CD4-positive, alpha-beta T cell treated with Interleukin-2 at 100 ng/mL for 4 hours (primary cell): ENCODE data around the gene PADI2.
A peak's percentile ranks its signal among the peaks of the same experiment; 100 is the strongest.

ENCODE experiments used
- DNase-seq: peaks from one replicate; pipeline ENCODE4 v3.0.0-alpha.2; 2020; ENCODE audit warnings: low spot score

The PADI2 gene

DNA sequence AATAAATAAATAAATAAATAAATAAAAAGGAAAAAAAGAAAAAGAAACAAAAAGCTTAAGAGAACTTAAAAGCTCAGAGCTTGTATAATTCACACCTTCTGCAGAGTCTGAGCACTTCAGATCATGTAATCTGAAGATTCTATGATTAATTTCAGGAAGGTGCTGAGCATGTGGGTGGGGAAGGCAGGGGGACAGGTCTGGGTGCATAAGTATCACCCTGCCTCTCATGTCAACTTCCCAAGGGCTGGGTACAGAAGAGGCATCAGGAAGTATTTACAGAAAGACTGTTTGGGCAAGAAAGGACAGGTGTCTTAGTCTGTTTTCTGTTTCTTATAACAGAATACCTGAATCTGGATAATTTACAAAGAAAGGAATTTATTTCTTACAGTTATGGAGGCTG is 20.4 kb upstream of the PADI2 start:
- DNase-seq = no peak

DNA sequence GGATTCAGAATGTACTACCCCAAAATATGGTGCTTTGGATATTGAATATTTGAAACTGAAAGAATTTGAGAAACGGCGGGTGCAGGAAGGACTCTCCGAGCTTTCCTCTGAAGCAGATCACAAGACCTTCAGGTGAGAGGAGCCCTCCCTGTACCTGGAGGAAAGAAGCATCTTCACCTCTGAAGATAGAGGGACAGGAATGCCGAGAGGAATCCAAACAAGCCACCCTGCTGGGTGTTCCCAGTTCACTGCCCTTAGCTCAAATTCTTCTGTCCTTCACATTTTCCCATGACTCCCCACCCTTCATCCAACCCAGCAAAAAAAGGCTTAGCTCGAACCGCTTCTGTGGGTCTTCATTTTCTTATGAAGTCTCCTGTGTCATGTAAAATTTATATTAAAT is 18.2 kb upstream of the PADI2 start:
- DNase-seq = no peak

GRCh38 chr1:17136936-17137335 is 17.7 kb upstream of the PADI2 start:
- DNase-seq = no peak

DNA sequence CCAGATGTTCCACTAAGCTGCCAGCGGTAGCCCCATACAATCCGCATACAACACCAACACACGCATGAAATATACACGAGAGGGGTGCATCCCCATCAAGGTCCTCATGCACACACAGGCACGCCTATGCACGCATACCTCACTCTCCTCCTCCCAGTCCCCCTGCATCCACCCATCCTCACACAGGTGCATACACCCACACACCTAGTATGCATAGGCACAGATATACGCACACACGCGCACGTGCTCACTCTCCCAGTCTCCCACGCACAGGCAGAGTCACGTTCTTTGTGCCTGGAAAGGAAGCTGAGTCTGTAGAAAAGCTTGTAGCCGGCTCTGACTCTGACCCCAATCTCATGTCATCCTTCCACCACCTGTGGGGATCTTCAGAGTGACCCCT is 16.9 kb upstream of the PADI2 start:
- DNase-seq = no peak

GRCh38 chr1:17135530-17135929 is 16.3 kb upstream of the PADI2 start:
- no peak for DNase-seq

DNA sequence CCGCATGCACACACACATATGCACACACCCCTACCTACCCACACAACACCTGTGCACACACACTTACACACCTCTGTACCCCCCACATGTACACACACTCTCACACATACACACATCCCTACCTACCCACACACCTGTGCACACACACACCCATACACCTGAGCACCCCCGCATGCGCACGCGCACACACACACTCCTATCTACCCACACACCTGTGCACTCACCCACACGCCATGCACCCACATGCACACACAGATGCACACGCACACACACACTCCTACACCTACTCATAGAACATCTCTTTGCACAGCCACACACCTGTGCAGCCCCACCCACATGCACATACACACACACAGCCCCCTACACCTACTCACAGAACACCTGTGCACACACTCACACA is 15.5 kb upstream of the PADI2 start:
- no peak for DNase-seq

GRCh38 chr1:17134034-17134433 is 14.8 kb upstream of the PADI2 start:
- DNase-seq = no peak

- no peak for DNase-seq
Measured at GRCh38 chr1:17130138-17130635, 10.9 kb upstream of the PADI2 start.

- no peak for DNase-seq
Measured at GRCh38 chr1:17128361-17128760, 9.1 kb upstream of the PADI2 start.

DNA sequence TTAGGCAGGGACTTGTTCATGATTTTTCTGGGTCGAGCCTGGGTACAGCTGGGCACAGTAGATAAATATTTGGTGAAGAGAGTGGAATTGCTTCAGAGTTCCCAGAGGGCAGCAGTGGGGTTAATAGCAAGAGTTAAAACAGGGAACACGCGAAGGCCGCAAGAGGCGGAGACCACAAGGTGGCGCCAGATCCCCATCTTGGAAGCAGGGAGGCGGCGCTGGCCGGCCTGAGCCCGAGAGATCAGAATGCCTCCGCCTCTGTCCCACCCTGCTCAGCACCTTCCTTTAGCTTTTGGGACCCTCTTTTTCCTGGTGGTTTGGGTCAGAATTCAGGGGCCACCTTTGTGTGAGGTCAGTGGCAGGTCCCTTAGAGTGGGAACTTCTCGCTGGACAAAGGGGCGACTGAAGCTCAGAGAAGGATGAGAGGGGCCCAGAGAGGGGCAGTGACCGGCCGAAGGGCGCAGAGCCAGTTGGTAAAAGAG is 6.5 kb upstream of the PADI2 start:
- DNase-seq = peak; percentile 76

DNA sequence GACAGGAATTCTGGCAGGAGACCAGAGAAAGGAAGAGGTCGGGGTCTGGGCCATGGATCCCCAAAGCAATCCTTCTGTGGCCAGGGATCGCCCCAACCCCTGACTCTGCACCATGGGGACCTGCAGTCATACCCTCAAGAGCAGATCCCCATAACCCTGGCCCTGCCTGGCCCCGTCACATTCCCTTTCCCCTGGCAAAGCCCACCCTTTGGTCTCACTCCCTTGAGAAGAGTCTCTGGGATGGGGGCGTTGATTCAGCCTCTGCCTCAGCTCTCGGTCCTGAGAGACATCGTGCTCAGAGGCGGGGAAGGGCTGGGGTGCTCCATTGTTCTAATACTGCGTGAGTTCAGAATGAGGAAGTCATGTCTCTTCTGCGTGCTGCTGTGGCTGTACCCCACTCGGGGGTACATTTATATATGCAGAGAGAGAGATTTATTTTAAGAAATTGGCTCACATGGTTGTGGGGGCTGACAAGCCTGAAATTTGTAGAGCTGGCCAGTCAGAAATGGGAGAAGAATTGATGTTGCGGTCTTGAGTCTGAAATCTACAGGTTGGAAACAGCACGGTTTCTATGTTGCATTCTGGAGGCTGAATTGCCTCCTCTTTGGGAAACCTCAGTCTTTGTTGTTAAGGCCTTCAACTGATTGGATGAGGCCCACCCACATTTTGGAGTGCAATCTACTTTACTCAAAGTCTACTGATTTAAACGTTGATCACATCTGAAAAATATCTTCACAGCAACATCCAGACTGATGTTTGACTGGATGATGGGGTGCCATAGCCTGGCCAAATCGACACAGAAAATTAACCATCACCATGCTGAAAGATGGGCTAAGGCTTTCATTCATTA is 4.2 kb upstream of the PADI2 start:
- DNase-seq = no peak

GRCh38 chr1:17122521-17123164 is 3.4 kb upstream of the PADI2 start:
- DNase-seq = no peak

- no peak for DNase-seq
Measured at GRCh38 chr1:17121881-17122280, 2.6 kb upstream of the PADI2 start.

DNA sequence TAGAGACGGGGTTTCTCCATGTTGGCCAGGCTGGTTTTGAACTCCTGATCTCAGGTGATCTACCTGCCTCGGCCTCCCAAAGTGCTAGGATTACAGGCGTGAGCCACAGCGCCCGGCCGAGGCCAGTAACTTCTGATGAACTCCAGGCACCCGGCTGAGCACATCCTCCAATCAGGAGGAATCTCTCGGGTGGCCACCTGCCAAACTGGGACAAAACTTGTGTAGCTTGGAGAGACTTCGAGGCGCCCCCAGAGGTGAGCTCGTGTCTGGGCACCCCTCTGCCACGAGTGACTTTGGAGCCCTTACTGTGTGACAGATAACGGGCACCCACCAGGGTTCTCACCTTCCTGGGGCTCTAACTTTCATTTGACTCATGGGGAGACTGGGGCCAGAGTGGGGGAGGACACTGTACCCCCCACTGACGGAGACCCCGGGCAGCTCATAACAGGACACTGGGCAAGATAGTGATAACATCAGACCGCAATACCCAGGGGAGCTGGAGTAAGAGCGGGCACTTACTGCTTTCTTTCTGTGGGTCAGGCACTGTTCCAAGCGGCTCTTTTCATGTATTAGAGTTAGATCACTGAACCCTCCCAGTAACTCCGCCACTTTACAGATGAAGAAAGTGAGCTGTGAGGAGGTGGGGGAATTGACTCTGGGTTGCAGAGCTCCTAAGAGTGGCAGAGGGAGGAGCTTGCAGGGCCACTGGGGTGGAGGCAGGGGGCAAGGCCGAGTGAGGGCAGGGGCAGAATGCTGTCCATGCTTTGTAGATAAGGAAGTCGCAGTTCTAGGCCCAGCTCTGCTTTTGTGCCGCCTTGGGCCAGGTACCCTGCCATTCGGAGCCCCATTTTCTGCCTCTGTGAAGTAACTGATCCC is 1.9 kb upstream of the PADI2 start:
- DNase-seq = no peak

DNA sequence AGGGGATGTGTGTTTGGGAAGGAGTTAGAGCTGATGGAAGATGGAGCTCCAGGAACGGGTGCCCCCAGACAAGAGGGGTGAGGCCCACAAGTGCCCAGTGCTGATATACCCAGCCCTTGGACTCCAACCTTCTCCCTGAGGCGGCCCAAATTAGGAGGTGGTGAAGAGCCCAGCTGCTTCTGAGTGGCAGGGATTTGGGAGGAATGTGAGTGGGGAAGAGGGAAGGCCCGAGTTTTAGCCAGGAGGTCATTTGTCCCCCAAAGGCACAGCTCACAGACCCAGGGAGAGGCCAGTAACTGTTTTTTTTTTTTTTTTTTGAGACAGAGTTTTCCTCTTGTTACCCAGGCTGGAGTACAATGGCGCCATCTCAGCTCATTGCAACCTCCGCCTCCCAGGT is 1.2 kb upstream of the PADI2 start:
- DNase-seq = no peak

DNA sequence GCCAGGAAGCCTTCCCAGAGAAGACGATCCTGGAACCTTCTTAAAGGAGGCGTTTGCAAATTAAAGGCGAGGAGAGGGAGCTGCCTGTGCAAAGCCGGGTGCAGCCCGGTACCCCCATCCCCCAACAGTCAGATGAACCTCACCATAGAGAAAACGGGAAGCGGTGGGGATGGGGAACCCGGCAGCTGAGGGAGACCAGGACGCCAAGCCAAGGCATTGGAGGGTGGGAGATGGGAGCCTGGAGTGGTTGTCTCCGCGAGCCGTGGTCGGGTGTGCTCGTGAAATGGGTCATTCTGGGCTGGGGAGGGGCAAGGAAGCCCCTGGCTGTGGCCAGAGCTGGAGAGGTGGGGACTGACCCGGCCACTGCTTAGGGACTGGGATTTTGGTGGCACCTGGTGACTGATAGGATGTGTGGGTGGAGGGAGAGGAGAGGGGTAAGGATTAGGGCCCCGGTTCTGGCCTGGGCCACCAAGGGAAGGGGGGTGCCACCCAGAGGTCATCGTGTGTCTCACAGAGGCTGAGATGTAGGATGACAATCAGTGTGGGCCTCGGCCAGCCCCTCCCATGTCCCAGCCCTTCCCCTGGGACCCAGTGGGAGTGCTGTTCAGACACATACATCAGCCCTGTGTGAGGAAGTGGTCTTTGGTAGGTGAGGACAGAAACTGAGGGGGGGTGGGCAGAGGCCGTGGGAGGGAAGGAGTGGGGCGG is 676 bp upstream of the PADI2 start:
- no peak for DNase-seq

GRCh38 chr1:17118706-17119075 is 560 bp downstream of the PADI2 start:
- DNase-seq = no peak

DNA sequence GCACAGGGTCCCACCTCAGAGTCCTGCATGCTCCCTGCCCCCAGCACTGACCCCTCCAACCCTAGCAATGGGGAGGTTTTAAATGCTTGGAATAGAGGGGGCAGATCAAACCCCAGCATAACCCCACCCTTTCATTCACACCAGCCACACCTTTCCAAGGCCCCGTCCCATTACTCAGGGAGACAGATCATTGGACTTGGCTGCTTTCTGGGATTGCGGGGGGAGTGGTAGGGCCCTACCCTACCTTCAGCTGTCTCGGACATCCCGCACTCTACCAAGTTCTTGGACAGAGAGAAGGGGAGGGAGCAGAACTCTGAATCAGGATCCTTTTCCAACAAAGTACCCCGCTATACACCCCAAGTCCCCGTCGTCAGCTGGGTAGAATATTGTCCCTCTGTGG is 983 bp downstream of the PADI2 start:
- no peak for DNase-seq

GRCh38 chr1:17117451-17118265 is 1.6 kb downstream of the PADI2 start:
- no peak for DNase-seq

DNA sequence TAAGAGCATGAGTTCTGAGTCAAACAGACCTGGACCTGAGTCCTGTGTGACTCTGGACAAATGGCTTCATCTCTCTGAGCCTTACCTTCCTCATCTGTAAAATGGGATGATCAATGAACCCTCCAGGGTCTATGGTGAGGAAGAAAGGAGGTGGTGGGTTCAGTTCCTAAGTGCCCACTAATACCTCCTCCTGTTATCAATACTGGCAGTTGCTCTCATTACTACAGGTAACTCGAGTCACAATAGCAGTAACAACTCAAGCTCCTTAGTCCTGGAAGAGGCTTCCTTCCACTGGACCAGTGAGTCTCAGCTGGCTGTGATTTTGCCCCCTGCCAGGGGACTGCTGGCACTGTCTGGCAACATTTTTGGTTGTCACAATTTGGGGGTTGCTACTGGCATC is 2.6 kb downstream of the PADI2 start:
- DNase-seq = no peak

DNA sequence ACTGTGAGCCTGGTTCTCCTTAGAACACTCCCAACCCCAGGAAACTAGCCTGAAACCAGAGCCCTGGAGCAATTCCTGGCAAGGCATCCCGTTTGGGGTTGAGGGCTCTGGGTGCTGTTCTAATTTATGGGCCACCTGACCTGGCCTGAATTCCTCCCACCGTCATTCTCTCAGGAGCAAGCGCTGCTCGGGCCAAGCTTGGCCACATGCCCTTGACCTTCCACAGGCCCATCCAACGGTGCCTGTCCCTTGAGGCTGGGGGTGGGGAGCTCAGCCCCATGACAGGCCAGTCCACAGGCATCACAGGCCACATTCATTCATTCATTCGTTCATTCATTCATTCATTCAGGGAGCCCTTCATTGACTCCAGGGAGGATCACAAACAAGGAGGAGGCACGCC is 5.3 kb downstream of the PADI2 start:
- no peak for DNase-seq
